Nephron (organoid): ENCODE data around the gene ALAS1.

Source experiments
- H3K27ac Mint-ChIP-seq, 3 experiments: 2 replicates each; pipeline ENCODE4 v1.8.0; 2020; ENCODE audit warnings: mixed read lengths in 3 of 3, mild to moderate bottlenecking in 2 of 3, moderate library complexity in 1 of 3
- H3K27me3 Mint-ChIP-seq: 2 replicates; pipeline ENCODE4 v1.8.0; 2021; ENCODE audit warnings: low read depth, mild to moderate bottlenecking, moderate library complexity, mixed read lengths
- H3K36me3 Mint-ChIP-seq: 2 replicates; pipeline ENCODE4 v1.8.0; 2020; ENCODE audit warnings: low read depth, mixed read lengths
- H3K4me1 Mint-ChIP-seq: 2 replicates; pipeline ENCODE4 v1.8.0; 2020; ENCODE audit warnings: mixed read lengths
- H3K4me3 Mint-ChIP-seq, 3 experiments: 2 replicates each; pipeline ENCODE4 v1.8.0; 2020; ENCODE audit warnings: mild to moderate bottlenecking in 3 of 3, mixed read lengths in 3 of 3, moderate library complexity in 2 of 3
- H3K9me3 Mint-ChIP-seq: 2 replicates; pipeline ENCODE4 v1.8.0; 2020; ENCODE audit warnings: mixed read lengths
- TF ChIP-seq, protein P1 (sequence below), 3 experiments: fragments of 200-600 bp; sonication (generic); IDR thresholded peaks; one replicate each; pipeline ENCODE4 v1.5.0; 2021; ENCODE audit warnings: antibody characterized with exemption in 3 of 3; ENCODE audit not compliant: unreplicated experiment in 3 of 3

The ALAS1 gene

DNA sequence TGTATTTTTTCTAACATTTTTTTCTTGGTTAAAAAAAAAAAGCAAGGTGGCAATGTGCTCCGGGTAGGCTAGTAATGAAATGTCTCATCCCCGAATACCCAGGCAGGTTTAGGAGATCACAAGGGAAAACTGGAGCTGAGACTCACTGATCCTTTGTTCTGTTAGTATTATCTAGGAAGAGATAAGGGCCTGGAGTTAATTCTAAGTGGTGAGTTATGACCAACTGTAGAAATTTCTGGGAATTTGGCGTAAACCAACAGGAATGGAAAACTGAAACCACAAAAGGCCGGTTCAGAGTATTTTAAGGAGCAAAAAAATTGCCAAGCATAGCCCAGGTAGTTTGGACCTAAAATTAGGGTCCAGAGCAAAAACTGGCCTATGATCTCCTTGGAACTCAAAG, 60.0 kb downstream of the ALAS1 start:
- peak overlapping the region in 1 of 3 experiments; percentile 18 for H3K27ac Mint-ChIP-seq
- H3K27me3 Mint-ChIP-seq, result no peaks in the 10 kb centered on the region
- H3K36me3 Mint-ChIP-seq, result peaks cover 88% of the 10 kb centered on the region
- no peaks in the 10 kb centered on the region for H3K4me1 Mint-ChIP-seq
- no peaks in the 10 kb centered on the region for H3K9me3 Mint-ChIP-seq
- TF ChIP-seq, protein P1, sequence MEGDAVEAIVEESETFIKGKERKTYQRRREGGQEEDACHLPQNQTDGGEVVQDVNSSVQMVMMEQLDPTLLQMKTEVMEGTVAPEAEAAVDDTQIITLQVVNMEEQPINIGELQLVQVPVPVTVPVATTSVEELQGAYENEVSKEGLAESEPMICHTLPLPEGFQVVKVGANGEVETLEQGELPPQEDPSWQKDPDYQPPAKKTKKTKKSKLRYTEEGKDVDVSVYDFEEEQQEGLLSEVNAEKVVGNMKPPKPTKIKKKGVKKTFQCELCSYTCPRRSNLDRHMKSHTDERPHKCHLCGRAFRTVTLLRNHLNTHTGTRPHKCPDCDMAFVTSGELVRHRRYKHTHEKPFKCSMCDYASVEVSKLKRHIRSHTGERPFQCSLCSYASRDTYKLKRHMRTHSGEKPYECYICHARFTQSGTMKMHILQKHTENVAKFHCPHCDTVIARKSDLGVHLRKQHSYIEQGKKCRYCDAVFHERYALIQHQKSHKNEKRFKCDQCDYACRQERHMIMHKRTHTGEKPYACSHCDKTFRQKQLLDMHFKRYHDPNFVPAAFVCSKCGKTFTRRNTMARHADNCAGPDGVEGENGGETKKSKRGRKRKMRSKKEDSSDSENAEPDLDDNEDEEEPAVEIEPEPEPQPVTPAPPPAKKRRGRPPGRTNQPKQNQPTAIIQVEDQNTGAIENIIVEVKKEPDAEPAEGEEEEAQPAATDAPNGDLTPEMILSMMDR (IDR thresholded peaks at IDR 0.05; ENCODE audit: unreplicated experiment in 3 of 3), result no peak
- no peak overlapping the region for H3K4me3 Mint-ChIP-seq

DNA sequence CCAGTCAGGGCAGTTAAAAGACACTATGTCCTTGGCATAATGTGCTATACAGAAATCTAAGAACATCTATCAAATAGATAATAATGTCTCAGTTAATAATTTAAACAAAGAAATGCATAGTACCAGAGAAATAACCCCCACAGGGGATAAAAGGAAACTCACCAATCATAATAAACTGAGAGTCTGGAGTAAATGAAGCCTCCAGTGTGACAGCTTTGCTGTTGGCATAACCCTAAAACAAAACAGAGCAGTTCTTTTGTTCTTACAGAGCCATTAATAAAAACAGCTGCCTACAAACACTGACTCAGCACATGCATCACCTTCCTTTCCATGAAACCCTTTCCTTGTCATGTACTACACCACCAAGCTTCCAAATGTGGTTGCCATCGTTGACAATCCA, 61.1 kb downstream of the ALAS1 start:
- Mint-ChIP-seq H3K27me3 (no peaks in the 10 kb centered on the region), H3K4me3 (no peak overlapping the region), H3K36me3 (peaks cover 90% of the 10 kb centered on the region), H3K4me1 (no peaks in the 10 kb centered on the region), H3K9me3 (no peaks in the 10 kb centered on the region), H3K27ac (no peak overlapping the region)
- TF ChIP-seq, protein P1 (IDR thresholded peaks at IDR 0.05; ENCODE audit: unreplicated experiment in 3 of 3), result no peak

DNA sequence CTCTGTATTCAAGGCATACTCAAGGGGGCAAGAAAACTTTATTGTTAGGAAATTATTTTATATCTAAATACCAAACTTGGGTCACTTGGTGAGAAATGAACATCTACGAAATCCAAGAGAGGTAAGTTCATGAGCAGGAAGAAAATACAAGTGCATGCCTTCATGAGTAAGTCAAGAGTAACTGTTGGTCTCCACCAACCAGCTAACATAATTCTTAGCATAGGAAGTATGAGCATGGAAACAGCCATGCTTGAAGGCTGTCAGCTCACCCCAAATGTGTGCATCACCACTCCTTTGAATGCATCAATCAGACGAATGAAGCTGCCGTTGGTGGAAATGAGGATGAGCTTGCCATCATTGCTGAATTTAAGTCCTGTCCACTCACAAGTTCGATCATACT, 61.5 kb downstream of the ALAS1 start:
- TF ChIP-seq, protein P1 (IDR thresholded peaks at IDR 0.05; ENCODE audit: unreplicated experiment in 3 of 3), result no peak
- Mint-ChIP-seq H3K4me3 (no peak overlapping the region), H3K27me3 (no peaks in the 10 kb centered on the region), H3K9me3 (no peaks in the 10 kb centered on the region), H3K36me3 (peaks cover 90% of the 10 kb centered on the region), H3K27ac (no peak overlapping the region), H3K4me1 (no peaks in the 10 kb centered on the region)

DNA sequence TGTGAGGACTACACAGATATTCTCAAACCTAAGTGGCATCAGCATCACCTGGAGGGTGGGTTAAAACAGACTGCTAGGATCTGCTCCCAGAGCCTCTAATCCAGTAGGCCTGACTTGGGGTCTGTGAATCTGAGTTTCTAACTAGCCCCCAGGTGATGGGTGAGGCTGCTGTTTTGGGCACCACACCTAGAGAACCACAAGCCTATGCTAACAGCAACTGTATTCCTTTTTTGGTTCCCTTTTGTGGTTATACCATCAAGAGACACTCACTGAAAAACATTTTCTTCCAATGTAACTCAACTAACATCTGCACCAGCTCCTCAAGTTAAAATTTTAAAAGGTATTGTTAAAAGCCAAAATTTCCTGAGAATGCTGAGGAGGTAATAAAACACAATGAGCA, 64.5 kb downstream of the ALAS1 start:
- Mint-ChIP-seq H3K4me3 (no peak overlapping the region), H3K27ac (no peak overlapping the region), H3K9me3 (no peaks in the 10 kb centered on the region), H3K27me3 (no peaks in the 10 kb centered on the region), H3K36me3 (peaks cover 90% of the 10 kb centered on the region), H3K4me1 (no peaks in the 10 kb centered on the region)
- TF ChIP-seq, protein P1 (IDR thresholded peaks at IDR 0.05; ENCODE audit: unreplicated experiment in 3 of 3), result no peak
